HEK293T (cell line): ENCODE measurements around the gene ITPRID1.

Experiments used
- CTCF ChIA-PET: fragments of 350-600 bp; formaldehyde crosslinking; extraction: SDS; loops from one replicate; lab custom pipeline; 2021; ENCODE audit warnings: antibody characterized with exemption, inconsistent platforms; lab: Yijun Ruan, JAX
- POLR2A ChIA-PET: fragments of 350-600 bp; formaldehyde crosslinking; extraction: SDS; loops from one replicate; lab custom pipeline; 2020; ENCODE audit warnings: antibody characterized with exemption, inconsistent platforms; lab: Yijun Ruan, JAX
- DNase-seq: peaks from one replicate; pipeline ENCODE4 v3.0.0; 2012; ENCODE audit warnings: mixed read lengths; ENCODE audit errors: extremely low spot score
- ARNT ChIP-seq: fragments of 450-650 bp; IDR thresholded peaks from 2 replicates; pipeline ENCODE4 v1.6.1; 2017; ENCODE audit warnings: mild to moderate bottlenecking
- BHLHE40 ChIP-seq: fragments of 450-650 bp; IDR thresholded peaks from 2 replicates; pipeline ENCODE4 v1.6.1; 2016; ENCODE audit warnings: mild to moderate bottlenecking, moderate library complexity, borderline replicate concordance
- CTBP1 ChIP-seq: fragments of 450-650 bp; IDR thresholded peaks from 2 replicates; pipeline ENCODE4 v1.6.1; 2016; ENCODE audit warnings: borderline replicate concordance
- ELF4 ChIP-seq: fragments of 450-650 bp; IDR thresholded peaks from 2 replicates; pipeline ENCODE4 v1.6.1; 2017; ENCODE audit warnings: antibody characterized with exemption
- FOXA1 ChIP-seq: fragments of 450-650 bp; IDR thresholded peaks from 2 replicates; pipeline ENCODE4 v1.6.1; 2016; ENCODE audit warnings: mild to moderate bottlenecking
- FOXK2 ChIP-seq: fragments of 450-650 bp; IDR thresholded peaks from 2 replicates; pipeline ENCODE4 v1.6.1; 2016; ENCODE audit warnings: mild to moderate bottlenecking
- FOXM1 ChIP-seq: fragments of 450-650 bp; IDR thresholded peaks from 2 replicates; pipeline ENCODE4 v1.6.1; 2017; ENCODE audit warnings: mild to moderate bottlenecking, borderline replicate concordance
- HDGF ChIP-seq: fragments of 450-650 bp; IDR thresholded peaks from 2 replicates; pipeline ENCODE4 v1.6.1; 2017; ENCODE audit warnings: antibody characterized with exemption, borderline replicate concordance
- L3MBTL2 ChIP-seq: fragments of 450-650 bp; conservative IDR thresholded peaks from 2 replicates; pipeline ENCODE4 v1.6.1; 2016; ENCODE audit warnings: mild to moderate bottlenecking
- LEF1 ChIP-seq: fragments of 450-650 bp; IDR thresholded peaks from 2 replicates; pipeline ENCODE4 v1.6.1; 2017; ENCODE audit warnings: mild to moderate bottlenecking, borderline replicate concordance
- NFRKB ChIP-seq: fragments of 450-650 bp; IDR thresholded peaks from 2 replicates; pipeline ENCODE4 v1.6.1; 2016; ENCODE audit warnings: mild to moderate bottlenecking, moderate library complexity
- PKNOX1 ChIP-seq: fragments of 450-650 bp; IDR thresholded peaks from 2 replicates; pipeline ENCODE4 v1.6.1; 2016
- SP1 ChIP-seq: fragments of 450-650 bp; IDR thresholded peaks from 2 replicates; pipeline ENCODE4 v1.6.1; 2017
- SUZ12 ChIP-seq: fragments of 450-650 bp; IDR thresholded peaks from 2 replicates; pipeline ENCODE4 v1.6.1; 2016; ENCODE audit warnings: mild to moderate bottlenecking
- TARDBP ChIP-seq: fragments of 450-650 bp; IDR thresholded peaks from 2 replicates; pipeline ENCODE4 v1.6.1; 2016
- ZNF384 ChIP-seq: fragments of 450-650 bp; IDR thresholded peaks from 2 replicates; pipeline ENCODE4 v1.6.1; 2016

ITPRID1 gene

GRCh38 chr7:31583942-31584341, 70.1 kb downstream of the ITPRID1 start:
- ChIA-PET CTCF (no interaction called here), POLR2A (no interaction called here)

GRCh38 chr7:31595390-31595789, 81.5 kb downstream of the ITPRID1 start:
- POLR2A ChIA-PET, result no interaction called here
- TF ChIP-seq FOXK2 (no peak), SP1 (no peak), ZNF384 (no peak), PKNOX1 (no peak), ARNT (no peak), TARDBP (no peak), LEF1 (no peak), FOXM1 (no peak), ELF4 (no peak), BHLHE40 (no peak), L3MBTL2 (no peak)
- CTCF ChIA-PET, result no interaction called here
- DNase-seq, result no peak

More at GRCh38 chr7:31583942-31584341, 70.1 kb downstream of the ITPRID1 start:
- TF ChIP-seq CTBP1, result no peak
- no peak for TF ChIP-seq ZNF384
- TF ChIP-seq HDGF, result no peak
- no peak for TF ChIP-seq SP1
- no peak for TF ChIP-seq BHLHE40
- no peak for TF ChIP-seq SUZ12
- TF ChIP-seq FOXM1, result no peak
- no peak for TF ChIP-seq NFRKB
- TF ChIP-seq FOXA1, result no peak
- no peak for TF ChIP-seq TARDBP
- TF ChIP-seq ELF4, result no peak
- no peak for TF ChIP-seq ARNT
- no peak for TF ChIP-seq PKNOX1
- TF ChIP-seq FOXK2, result no peak
- no peak for TF ChIP-seq LEF1
- TF ChIP-seq L3MBTL2, result no peak
- DNase-seq, result no peak

GRCh38 chr7:31602041-31602625, 88.2 kb downstream of the ITPRID1 start:
- ChIA-PET POLR2A (no interaction called here), CTCF (no interaction called here)
- DNase-seq, result no peak
- TF ChIP-seq LEF1 (no peak), FOXK2 (no peak), L3MBTL2 (no peak)

GRCh38 chr7:31603046-31603445, 89.2 kb downstream of the ITPRID1 start:
- DNase-seq, result no peak
- POLR2A ChIA-PET, result no interaction called here
- CTCF ChIA-PET, result no interaction called here
- TF ChIP-seq ARNT (no peak), FOXK2 (no peak)

- POLR2A ChIA-PET, result no interaction called here
- no peak for DNase-seq
- CTCF ChIA-PET, result no interaction called here
- no peak for TF ChIP-seq TARDBP
These were observed 99.7 kb downstream of the ITPRID1 start for GRCh38 chr7:31613604-31614003.

- POLR2A ChIA-PET, result no interaction called here
- no peak for TF ChIP-seq NFRKB
- no peak for TF ChIP-seq LEF1
- TF ChIP-seq SP1, result no peak
- no peak for TF ChIP-seq FOXK2
- no peak for TF ChIP-seq ARNT
- no peak for TF ChIP-seq FOXM1
- TF ChIP-seq L3MBTL2, result no peak
- no peak for TF ChIP-seq HDGF
- no peak for TF ChIP-seq SUZ12
- TF ChIP-seq ELF4, result no peak
- no peak for TF ChIP-seq PKNOX1
- no peak for TF ChIP-seq BHLHE40
- TF ChIP-seq FOXA1, result no peak
- TF ChIP-seq ZNF384, result no peak
- TF ChIP-seq CTBP1, result no peak
- CTCF ChIA-PET, result interaction anchor here (0.8 to 3.2 kb wide), 7 partner anchors 10 to 499 kb away, joined by 3 to 20 read pairs (median 4); no protein-coding TSS in a partner anchor
- DNase-seq, result no peak
These were observed 119.6 kb downstream of the ITPRID1 start for GRCh38 chr7:31633467-31633866.

GRCh38 chr7:31633894-31634494, 120.1 kb downstream of the ITPRID1 start:
- ChIA-PET CTCF (interaction anchor here (0.8 to 3.2 kb wide), 5 partner anchors 9 to 500 kb away, joined by 3 to 20 read pairs (median 4); no protein-coding TSS in a partner anchor), POLR2A (no interaction called here)
- DNase-seq, result peak; percentile 63
- TF ChIP-seq FOXA1 (no peak), L3MBTL2 (no peak), FOXK2 (no peak)
